Suprapubic skin (tissue), 4 donors: ENCODE results near the gene PPP3R1.

Experiments used
- CTCF ChIP-seq, 2 donors: fragments of 200-600 bp in 1 of 2; fragments of 450-650 bp in 1 of 2; sonication (generic) in 1 of 2; IDR thresholded peaks; one replicate each; pipeline ENCODE4 v1.5.1; 2016 to 2019; ENCODE audit warnings: antibody characterized with exemption in 2 of 2, mild to moderate bottlenecking in 1 of 2, moderate library complexity in 1 of 2
- EP300 ChIP-seq: sonication (generic); formaldehyde crosslinking; IDR thresholded peaks from one replicate; pipeline ENCODE4 v1.6.1; 2017; ENCODE audit warnings: antibody characterized with exemption
- POLR2A ChIP-seq, 2 donors: fragments of 450-650 bp; IDR thresholded peaks; one replicate each; pipeline ENCODE4 v1.6.1; 2017; ENCODE audit warnings: antibody characterized with exemption in 2 of 2, mild to moderate bottlenecking in 2 of 2, moderate library complexity in 2 of 2
- POLR2AphosphoS5 ChIP-seq, 3 donors: sonication (generic); formaldehyde crosslinking; IDR thresholded peaks; one replicate each; pipeline ENCODE4 v1.6.1; 2017; ENCODE audit warnings: antibody characterized with exemption in 3 of 3

GRCh38 chr2:68134554-68134953 lies 117.8 kb downstream of the PPP3R1 start:
- TF ChIP-seq POLR2AphosphoS5 (IDR thresholded peaks at IDR 0.05) (no peak), CTCF (IDR thresholded peaks at IDR 0.05) (no peak), POLR2A (IDR thresholded peaks at IDR 0.05) (no peak), EP300 (no peak)
